ENCODE results near the gene RAI1.

RAI1 gene

DNA sequence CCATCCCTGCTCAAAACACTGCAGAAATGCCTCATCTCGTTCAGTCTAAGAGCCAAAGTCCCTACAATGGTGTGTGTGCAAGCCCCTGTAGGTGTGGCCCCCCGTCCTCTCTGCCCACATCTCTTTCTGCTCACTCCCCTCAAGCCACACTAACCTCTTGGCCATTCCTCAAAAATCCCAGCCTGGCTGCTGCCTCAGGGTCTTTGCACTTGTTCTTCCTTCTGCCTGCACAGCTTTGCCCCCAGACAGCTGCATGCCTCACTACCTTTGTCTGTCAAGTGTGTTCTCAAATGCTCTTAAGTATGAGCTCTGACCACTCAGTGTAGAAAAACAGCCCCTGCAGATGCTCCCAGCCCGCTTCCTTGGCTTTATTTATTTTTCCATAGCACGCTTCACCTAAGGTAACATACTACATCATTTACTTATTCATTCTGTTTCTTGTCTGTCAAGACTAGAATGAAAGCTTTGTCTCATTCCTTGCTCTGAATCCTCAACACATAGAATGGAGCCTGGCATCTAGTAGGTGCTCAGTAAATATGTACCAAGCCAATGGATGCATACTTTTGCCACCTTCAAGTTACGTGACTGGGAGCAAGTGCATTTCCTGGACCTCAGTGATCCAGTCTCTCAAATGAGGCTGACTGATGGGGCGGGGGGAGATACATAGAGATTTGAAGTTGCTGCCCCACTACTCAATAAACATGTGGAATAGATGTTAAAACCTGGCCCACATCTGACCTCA is 38.1 kb downstream of the RAI1 start:
- no peak for DNase-seq (ENCODE audit: low spot score)

DNA sequence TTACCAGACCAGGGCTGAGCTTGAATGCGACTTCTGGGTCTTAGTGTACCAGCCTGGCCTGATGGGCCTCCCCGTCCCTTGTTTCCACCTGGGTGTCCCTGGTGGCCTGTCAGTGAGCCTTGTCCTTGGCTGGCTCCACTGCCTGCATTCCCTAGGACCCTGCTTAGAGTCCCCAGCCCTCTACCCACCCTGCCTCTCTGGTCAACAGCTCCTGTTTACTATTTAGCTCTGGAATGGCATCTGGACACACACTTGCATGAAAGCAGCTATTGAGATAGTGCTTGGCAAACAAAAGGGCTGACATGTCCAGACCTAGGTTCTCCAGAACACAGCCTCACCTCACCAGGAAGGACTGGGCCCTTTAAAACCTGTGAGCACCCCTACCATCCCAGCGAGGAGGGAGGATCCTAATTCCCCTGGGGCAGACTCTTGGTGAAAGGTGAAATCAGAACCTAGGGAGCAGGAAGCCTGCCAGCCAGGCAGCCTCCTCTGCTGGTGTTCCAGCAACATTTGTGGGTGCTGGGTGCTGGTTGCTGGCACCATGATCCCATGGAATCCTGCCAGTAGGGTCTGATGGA is 38.8 kb downstream of the RAI1 start:
- no peak for DNase-seq (ENCODE audit: low spot score)

DNA sequence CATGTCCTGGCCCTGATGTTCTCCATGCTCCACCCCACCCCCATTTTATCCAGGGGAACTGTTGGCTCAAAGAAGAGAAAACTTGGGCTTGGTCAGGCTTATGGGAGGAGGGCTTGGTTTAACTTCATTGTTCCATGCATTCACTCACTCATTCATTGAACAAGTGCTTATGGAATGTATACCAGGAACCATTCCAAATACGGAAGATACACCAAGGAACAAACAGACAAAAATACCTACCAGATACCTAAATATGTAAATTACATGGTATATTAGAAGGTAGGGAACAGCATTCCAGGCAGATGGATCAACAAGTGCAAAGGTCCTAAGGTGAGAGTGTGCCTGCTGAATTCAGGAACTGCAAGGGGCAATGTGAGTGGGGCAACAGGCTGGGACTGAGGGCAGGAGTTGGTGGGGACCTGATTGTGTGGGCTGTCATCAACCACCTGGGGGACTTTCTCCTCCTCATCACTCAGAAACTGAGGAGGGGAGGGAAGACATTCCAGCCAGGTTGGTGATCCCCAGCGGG is 39.9 kb downstream of the RAI1 start:
- DNase-seq (ENCODE audit: low spot score): no peak

DNA sequence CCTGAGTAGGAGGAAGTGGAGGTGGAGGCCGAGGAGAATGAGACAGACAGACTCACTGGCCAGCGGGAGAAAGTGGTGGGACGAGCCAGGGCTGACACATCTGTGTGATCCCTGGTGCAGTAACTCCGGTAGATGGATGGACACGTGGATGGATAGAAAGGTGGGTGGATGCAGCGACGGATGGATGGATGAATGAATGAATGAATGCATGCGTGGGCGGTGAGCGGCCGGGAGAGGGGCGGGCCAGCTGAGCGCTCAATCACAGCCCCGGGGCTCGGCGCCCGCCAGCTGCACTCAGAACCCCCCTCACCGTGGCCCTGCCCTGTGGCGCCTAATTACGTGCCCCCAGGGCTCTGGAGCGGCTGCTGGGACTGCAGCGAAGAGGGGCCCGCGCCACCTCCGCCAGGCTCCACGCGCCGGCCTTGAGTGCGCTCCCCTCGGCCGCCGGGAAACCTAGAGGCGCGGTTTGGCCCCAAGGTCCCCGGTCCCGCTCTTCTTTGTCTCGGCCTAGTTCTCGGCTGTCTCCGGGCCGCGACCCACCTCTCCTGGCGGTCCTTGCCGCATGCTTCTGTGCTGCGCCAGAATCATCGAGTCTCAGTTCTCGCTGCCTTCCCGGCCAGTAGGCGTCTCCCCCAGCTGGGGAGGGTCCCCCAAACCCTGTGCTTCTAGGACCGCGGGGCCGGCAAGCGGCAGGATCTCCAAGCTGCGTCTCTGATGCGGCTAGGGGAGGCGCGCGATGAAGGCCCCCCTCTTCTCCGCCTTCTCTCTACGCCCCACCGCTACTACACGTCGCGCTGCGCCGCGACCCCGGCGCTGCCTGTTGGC is 41.0 kb downstream of the RAI1 start:
- DNase-seq (ENCODE audit: low spot score): no peak

DNA sequence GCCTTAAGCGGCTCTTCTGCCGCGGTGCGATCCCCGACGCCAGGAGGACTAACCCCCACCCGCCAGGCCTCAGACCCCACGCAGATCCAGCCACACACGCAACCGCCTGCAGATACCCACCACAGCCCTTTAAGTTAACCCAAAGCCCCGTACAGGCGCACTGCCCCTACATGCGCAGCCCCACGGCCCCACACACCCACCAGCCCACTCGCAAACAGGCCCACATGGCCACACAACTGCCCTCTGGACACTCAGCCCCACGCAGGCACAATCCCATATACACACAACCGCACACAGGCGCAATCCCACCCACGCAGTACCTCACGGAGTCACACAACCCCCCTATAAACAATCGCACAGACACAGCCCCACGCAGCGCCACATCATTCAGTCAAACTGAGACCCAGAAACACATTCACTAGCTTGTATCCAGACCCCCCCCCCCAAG is 41.7 kb downstream of the RAI1 start:
- no peak for DNase-seq (ENCODE audit: low spot score)

DNA sequence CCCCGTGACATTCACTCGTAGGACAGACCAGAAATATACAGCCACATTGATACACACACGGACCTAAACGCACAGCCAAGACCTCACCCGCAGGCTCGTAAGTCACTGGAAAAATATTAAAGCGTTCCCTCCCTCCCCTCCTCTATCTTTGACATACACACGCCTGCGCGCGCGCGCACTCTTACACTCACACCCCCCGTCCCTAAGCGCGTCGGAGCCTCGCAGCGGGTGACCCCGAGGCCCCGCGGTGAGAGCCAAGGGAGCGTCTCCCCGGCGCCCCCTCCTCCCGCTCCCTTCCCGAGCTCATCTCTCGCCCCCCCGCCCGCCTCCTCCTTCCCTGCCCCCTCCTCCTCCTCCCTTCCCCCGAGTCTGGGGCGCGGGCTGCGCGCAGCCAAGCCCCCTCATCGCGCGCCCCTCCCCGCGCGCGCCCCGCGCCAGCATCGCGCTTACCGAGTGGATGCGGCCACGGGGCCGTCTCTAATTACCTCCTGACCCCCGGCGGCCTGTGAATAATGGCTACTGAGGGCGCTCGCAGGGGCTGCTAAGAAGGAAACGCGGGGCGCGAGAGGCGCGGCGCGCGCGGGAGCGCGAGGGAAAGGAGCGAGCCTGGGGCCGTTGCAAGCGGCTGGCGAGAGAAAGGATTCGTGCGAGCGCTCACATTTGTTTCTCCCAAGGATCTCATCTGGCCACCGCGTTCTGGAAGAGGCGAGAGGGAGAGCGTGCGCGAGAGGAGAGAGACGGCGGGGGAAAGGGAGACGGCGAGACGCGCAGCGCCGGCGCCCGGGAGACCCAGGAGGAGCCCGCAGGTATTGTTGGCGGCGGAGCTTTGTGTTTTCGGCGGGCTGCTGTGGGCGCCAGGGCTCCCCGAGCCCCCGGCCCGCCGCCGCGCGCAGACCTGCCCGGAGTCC is 42.4 kb downstream of the RAI1 start:
- no peak for DNase-seq (ENCODE audit: low spot score)

DNA sequence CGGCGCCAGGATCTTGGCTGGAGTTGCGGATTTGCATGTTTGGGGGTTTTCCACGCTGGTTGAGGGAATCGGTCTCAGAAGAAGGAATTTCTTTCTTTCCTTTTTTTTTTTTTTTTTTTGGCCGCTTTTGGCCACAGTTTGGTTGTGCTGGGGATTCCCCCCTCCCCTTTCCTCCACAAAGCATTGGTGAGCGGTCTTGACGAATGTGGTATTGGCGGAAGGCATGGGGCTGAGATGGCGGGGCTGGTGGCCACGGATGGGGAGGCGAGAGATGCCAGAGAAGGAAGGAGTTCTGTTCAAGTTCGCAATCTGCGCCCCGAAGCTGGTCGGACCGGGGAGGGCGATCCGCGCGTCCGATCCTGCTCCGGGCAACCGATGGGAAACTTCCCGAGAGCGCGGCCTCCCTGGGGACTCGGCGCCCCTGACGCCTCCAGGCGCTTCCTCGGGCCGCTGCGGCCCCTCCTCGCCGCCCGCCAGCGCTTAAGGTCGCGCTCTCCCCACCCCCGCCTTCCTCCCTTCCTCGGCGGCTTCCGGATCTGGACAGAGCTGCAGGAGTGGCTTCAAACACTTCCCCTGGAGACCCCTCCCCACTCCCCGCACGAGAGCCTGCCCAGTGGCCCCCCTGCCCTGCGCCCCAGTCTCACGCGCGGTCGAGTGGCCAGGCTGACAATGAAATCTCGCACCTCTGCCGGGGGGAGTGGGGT is 43.2 kb downstream of the RAI1 start:
- DNase-seq (ENCODE audit: low spot score): no peak

DNA sequence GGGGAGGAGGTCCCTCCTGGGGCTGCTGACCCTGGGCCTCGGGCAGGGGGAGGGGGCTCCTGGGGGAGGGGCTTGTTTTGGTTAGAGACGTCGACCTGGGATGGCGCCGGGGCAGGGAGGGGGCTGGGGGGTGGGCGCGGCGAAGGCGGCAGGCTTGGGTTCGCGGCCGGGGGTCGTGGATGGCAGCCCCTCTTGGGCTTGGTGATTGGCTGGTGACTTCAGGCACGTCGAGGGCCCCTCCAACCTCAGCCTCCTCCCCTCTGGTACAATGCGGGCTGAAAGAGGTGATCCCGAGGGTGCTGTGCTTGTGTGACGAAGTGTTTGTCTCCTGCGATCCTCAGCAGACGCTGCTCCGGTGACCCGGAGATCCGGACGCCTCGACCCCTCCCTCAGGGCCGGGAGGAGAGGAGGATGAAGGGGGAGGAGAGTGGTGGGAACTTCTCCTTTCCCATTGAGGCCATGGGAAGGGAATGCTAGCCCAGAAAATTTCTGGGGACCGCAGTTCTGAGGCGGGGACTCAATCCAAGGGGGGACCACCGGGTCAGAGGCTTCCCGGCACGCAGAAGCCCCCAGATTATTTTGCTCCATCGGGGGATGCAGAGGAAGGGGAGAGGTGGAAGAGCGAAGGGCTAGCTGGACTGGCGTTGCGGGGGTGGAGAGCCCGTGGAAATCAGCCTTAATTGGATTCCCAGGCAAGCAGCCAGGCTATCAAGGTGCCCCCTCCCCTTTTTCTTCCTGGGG is 43.9 kb downstream of the RAI1 start:
- DNase-seq (ENCODE audit: low spot score): no peak

DNA sequence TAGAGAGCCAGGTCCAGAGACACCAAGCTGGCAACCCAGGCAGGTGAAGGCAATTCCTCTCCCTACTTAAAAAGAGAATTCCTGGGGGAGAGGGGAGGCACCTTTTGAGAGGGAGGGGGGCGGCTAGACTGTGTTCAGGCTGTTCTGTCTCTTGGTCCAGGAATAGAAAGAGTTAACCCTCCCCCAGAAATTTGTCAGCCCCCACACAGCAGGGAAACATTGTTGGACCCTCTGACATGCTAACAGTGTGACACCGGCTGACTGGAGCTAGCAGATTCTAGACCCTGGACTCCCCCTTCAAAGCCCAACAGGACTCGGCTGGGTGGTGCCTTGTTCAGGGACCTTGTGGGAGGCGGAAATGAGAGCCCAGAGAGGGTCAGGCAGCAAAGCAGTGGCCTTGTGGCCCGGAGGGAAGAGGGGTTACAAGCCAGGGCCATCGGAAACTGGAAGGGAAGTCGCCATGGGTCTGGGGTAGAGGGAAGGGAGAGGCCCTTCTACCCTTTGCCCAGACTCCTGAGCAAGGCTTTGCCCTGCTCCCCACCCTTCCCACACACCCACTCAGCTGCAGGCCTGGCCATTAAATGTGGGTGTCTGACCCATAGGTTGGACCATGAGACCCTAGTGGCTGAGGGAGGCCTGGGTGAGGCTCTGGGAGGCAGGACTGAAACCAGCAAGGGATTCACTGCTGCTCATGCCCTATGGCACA is 44.6 kb downstream of the RAI1 start:
- no peak for DNase-seq (ENCODE audit: low spot score)

DNA sequence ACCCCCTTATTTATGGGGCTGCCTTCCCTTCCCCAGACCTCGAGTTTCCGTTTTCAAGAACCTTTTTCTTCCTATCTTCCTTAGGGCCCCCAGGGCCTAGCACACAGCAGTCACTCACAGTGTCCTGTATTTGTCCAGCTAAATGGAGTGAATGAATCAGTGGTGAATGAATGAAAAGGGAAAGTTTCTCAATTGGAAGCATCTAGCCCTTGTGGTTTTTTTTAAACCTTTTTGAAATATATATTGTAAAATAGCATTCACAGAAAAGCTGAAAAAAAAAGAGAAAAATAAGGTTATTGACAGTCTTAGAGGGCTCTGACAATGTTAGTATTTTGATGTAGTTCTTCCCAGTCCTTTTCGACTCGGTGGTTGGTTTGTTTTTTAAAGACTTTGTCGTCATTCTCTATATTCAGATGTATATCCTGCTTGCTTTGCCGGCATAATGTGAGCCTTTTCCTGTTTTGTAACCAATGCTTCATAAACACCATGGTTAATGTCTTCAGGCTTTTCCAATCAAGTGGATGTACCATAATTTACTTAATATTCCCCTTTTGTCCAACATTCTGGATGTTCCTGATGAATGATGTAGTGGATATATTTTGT is 45.3 kb downstream of the RAI1 start:
- DNase-seq (ENCODE audit: low spot score): no peak

DNA sequence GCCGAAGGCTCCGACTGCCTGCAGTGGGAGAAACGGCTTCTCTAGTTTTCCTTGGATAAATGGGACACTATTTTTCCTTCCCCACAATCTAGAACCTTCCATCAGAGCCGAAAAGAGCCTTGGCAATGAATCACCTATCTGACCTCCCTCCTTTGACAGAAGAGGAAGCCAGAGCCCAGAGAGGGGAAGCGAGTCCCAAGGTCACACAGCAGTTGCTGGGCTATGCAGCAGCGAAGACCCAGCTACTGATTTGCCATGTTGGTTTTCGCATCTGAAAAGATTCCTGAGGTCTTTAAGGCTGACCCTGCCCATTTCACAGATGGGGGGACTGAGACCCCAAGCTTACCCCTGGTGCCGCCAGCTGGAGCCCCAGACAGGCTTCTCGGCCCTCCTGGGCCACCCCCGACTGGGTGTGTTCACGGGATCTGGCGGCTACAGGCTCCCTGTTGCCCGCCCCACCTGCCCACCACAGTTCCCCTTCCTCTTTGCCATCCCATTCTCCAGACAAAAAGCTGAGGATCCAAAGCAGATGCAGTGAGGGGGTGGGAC is 45.9 kb downstream of the RAI1 start:
- DNase-seq (ENCODE audit: low spot score): no peak

DNA sequence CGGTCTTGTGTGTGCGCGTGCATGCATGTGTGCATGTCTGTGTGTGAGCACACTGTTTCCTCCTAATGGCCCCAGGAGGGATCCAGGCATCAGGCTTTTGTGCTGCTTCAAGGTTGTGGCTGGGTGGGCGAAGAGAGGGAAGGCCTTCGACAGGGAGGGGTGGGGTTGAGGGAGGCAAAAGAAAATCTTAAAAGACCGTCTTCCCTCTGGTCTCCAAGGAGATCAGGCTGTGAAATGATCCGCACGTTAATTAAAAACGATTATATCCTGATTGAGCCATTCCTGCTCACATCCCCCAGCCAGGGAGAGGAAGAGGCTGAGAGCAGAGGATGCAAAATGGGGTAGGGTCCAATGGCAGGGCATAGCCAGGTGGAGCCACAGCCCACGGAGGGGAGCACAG is 46.9 kb downstream of the RAI1 start:
- DNase-seq (ENCODE audit: low spot score): no peak

DNA sequence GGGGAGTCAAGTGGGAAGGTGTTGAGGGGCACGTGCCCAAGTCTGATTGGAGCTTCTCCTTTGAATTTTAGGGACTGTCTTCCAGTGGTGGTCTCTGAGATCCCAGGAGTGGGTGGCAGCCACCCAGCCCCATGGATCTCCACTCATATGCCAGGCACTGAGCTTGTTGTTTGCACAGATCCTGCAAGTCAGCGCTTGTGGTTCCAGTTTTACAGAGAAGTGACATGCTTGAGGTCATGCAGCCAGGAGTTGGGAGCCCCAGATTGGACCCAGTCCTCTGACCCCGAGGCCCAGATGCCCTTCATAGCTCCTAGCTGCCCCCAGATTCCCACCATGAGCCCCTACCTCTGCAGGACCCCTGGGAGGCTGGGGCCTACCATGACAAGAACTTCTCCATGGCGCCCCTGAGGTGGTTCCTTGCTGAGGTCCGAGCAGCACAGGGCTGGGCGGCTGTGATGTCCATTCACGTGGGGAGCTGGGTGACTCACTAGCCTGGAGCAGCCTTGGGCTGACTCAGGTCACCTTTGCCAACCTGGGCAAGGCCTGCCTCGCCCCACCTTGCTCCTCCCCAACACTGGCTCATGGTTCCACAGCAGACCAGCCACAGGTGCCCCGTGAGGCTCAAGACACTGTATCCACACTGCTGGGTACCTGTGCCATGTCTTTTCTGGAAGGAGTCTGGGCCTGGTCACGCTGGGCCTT is 47.4 kb downstream of the RAI1 start:
- DNase-seq (ENCODE audit: low spot score): peak; percentile 33

GRCh38 chr17:17729620-17730249 is 48.5 kb downstream of the RAI1 start:
- peak; percentile 54 for DNase-seq (ENCODE audit: low spot score)

DNA sequence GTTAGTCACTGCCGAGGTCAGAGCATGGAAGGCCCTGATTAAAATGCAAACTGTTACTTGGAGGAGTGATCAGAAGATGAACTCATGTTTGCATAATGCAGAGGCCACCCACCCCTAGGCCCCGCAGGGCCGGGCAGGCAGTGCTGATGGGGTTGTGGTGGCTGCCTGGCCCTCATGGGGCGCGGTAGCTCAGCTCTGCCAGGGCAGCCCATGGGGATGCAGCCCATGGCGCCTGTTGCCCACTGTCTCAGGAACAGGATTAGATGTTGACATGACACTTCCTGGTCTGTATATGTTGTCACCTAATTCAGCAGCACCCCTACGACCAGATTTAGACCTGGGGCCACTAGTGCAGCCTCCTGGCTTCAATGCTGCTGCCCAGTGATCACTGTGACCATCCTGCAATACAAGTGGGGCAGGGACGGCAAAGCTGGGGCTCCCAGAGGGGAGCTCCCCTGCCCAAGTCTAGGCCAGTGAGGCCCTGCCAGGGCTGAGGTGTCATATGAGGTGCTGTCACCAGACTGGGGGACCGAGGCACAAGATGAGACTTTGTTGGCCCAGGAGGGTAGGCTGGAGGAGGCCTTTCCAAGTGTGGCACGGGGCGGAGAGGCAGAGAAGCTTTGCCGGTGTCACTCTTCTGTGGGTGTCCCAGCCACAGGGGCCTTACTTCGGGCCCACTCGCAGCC is 49.1 kb downstream of the RAI1 start:
- DNase-seq (ENCODE audit: low spot score): no peak

GRCh38 chr17:17732444-17732843 is 51.2 kb downstream of the RAI1 start:
- DNase-seq (ENCODE audit: low spot score): no peak

All from SW480 (cell line).